HL-60 (cell line): ENCODE measurements around the gene ZNF490.

ENCODE experiments used
- DNase-seq, 2 experiments: peaks; one replicate each; pipeline ENCODE4 v3.0.0-alpha.2; 2010 to 2020; ENCODE audit warnings: low read depth in 1 of 2, low spot score in 1 of 2
- H3K27ac ChIP-seq: fragments of 250-450 bp; sonication (Bioruptor Pico); replicated peaks from 2 replicates; pipeline ENCODE4 v1.5.1; 2020; ENCODE audit warnings: mild to moderate bottlenecking, moderate library complexity
- H3K27me3 ChIP-seq: fragments of 250-450 bp; sonication (Bioruptor Pico); 2 replicates; pipeline ENCODE4 v1.5.1; 2021; ENCODE audit warnings: mild to moderate bottlenecking, moderate library complexity; ENCODE audit not compliant: insufficient read depth, poor library complexity, severe bottlenecking
- H3K4me3 ChIP-seq: replicated peaks from 2 replicates; pipeline ENCODE4 v1.5.1; 2011; ENCODE audit warnings: mild to moderate bottlenecking, control low read depth, low read length; ENCODE audit not compliant: insufficient read depth
- CTCF ChIP-seq: IDR thresholded peaks from one replicate; pipeline ENCODE4 v1.5.1; 2011; ENCODE audit warnings: low read length, control low read depth, inconsistent platforms; ENCODE audit not compliant: insufficient read depth
- GABPA ChIP-seq: IDR thresholded peaks from 2 replicates; pipeline ENCODE4 v1.6.1; 2012; ENCODE audit warnings: low read depth
- POLR2AphosphoS5 ChIP-seq: IDR thresholded peaks from 2 replicates; pipeline ENCODE4 v1.6.1; 2012; ENCODE audit warnings: low read depth
- REST ChIP-seq: IDR thresholded peaks from 2 replicates; pipeline ENCODE4 v1.6.1; 2012; ENCODE audit warnings: low read depth; ENCODE audit not compliant: insufficient replicate concordance
- SPI1 ChIP-seq: IDR thresholded peaks from 2 replicates; pipeline ENCODE4 v1.6.1; 2012; ENCODE audit warnings: low read depth, mild to moderate bottlenecking, borderline replicate concordance

ZNF490 gene

GRCh38 chr19:12655546-12655945, 44.9 kb upstream of the ZNF490 start:
- Histone ChIP-seq H3K4me3 (no peak overlapping the region), H3K27me3 (no peaks in the 10 kb centered on the region), H3K27ac (no peak overlapping the region)
- no peak for TF ChIP-seq POLR2AphosphoS5
- no peak for TF ChIP-seq SPI1
- TF ChIP-seq REST = no peak
- no peak for TF ChIP-seq CTCF
- TF ChIP-seq GABPA = no peak
- DNase-seq = no peak

- H3K27ac ChIP-seq = no peak overlapping the region
- no peak overlapping the region for H3K4me3 ChIP-seq
- no peaks in the 10 kb centered on the region for H3K27me3 ChIP-seq
- no peak for DNase-seq
- no peak for TF ChIP-seq POLR2AphosphoS5
- TF ChIP-seq SPI1 = no peak
- TF ChIP-seq CTCF = no peak
- TF ChIP-seq GABPA = no peak
- no peak for TF ChIP-seq REST
Observed at GRCh38 chr19:12652219-12652618, 41.6 kb upstream of the ZNF490 start.

- Histone ChIP-seq H3K27ac (no peak overlapping the region), H3K27me3 (no peaks in the 10 kb centered on the region), H3K4me3 (no peak overlapping the region)
- TF ChIP-seq GABPA = no peak
- TF ChIP-seq CTCF = no peak
- TF ChIP-seq SPI1 = no peak
- TF ChIP-seq POLR2AphosphoS5 = no peak
- TF ChIP-seq REST = no peak
- no peak for DNase-seq
Observed at GRCh38 chr19:12649941-12650340, 39.3 kb upstream of the ZNF490 start.
